CD4-positive, CD25-positive, alpha-beta regulatory T cell (primary cell): ENCODE data around the gene GPALPP1. TPM values are rescaled to one million over a fixed set of nuclear protein-coding genes. Genes with fewer than 3 reads are reported as not detected.

Experiments
- ATAC-seq, 2 donors: fragments of 150-1000 bp; cut with Tn5 transposase; one replicate each; pipeline ENCODE4 v1.10.0; 2021; ENCODE audit warnings: low read depth in 2 of 2, moderate number of reproducible peaks in 2 of 2, moderate library complexity in 1 of 2
- DNase-seq, 3 donors: peaks; one replicate each; pipeline versions ENCODE4 v3.0.0 to v3.0.0-alpha.2; 2012 to 2022; ENCODE audit warnings: mixed read lengths in 1 of 3
- H3K27ac ChIP-seq: one replicate; pipeline ENCODE4 v1.7.0; 2013; ENCODE audit warnings: mild to moderate bottlenecking, low read length; ENCODE audit not compliant: insufficient read depth, poor library complexity, severe bottlenecking
- H3K27me3 ChIP-seq: one replicate; pipeline ENCODE4 v1.7.0; 2013; ENCODE audit warnings: low read length; ENCODE audit not compliant: control insufficient read depth, insufficient read depth
- H3K36me3 ChIP-seq: one replicate; pipeline ENCODE4 v1.7.0; 2013; ENCODE audit warnings: mild to moderate bottlenecking, low read length, moderate library complexity; ENCODE audit not compliant: control insufficient read depth, insufficient read depth
- H3K4me1 ChIP-seq: 2 replicates; pipeline ENCODE4 v1.7.0; 2013; ENCODE audit warnings: mild to moderate bottlenecking, low read length; ENCODE audit not compliant: insufficient read depth, control insufficient read depth, poor library complexity, severe bottlenecking
- H3K4me3 ChIP-seq: one replicate; pipeline ENCODE4 v1.7.0; 2013; ENCODE audit warnings: low read depth, mild to moderate bottlenecking, low read length, moderate library complexity
- H3K9me3 ChIP-seq, 2 experiments: 1 replicate in 1 of 2; 2 replicates in 1 of 2; pipeline ENCODE4 v1.7.0; 2013; ENCODE audit warnings: low read length in 2 of 2, mild to moderate bottlenecking in 1 of 2, moderate library complexity in 1 of 2; ENCODE audit not compliant: control insufficient read depth in 2 of 2
- H3K27ac Mint-ChIP-seq, 3 donors: one replicate each; pipeline ENCODE4 v1.8.0; 2020 to 2022; ENCODE audit warnings: mild to moderate bottlenecking in 3 of 3, mixed read lengths in 3 of 3, moderate library complexity in 2 of 3
- H3K27me3 Mint-ChIP-seq: one replicate; pipeline ENCODE4 v1.8.0; 2022; ENCODE audit warnings: mild to moderate bottlenecking, mixed read lengths
- H3K36me3 Mint-ChIP-seq: one replicate; pipeline ENCODE4 v1.8.0; 2020; ENCODE audit warnings: mixed read lengths
- H3K4me1 Mint-ChIP-seq, 4 donors: one replicate each; pipeline ENCODE4 v1.8.0; 2020 to 2022; ENCODE audit warnings: mixed read lengths in 4 of 4, mild to moderate bottlenecking in 1 of 4
- H3K4me3 Mint-ChIP-seq, 4 donors: one replicate each; pipeline ENCODE4 v1.8.0; 2020 to 2022; ENCODE audit warnings: mild to moderate bottlenecking in 4 of 4, mixed read lengths in 4 of 4, moderate library complexity in 3 of 4
- H3K9me3 Mint-ChIP-seq, 7 donors: one replicate each; pipeline ENCODE4 v1.8.0; 2020 to 2022; ENCODE audit warnings: mixed read lengths in 7 of 7, mild to moderate bottlenecking in 3 of 7, moderate library complexity in 2 of 7
- polyA plus RNA-seq, 4 donors: library from polyadenylated mRNA; unstranded; fragments of 300-500 nt; fragmentation: Illumina TruSeq; gene quantifications; one replicate each; pipeline ENCODE4 v1.2.3, GENCODE V29; 2021
- total RNA-seq: library from RNA; stranded (reverse); gene quantifications from one replicate; pipeline ENCODE4 v1.2.3, GENCODE V29; 2022

The GPALPP1 gene
- total and polyA plus RNA-seq, 5 donors from 2014 or later, result 18.1 to 31.1 (median 19.5) TPM

DNA sequence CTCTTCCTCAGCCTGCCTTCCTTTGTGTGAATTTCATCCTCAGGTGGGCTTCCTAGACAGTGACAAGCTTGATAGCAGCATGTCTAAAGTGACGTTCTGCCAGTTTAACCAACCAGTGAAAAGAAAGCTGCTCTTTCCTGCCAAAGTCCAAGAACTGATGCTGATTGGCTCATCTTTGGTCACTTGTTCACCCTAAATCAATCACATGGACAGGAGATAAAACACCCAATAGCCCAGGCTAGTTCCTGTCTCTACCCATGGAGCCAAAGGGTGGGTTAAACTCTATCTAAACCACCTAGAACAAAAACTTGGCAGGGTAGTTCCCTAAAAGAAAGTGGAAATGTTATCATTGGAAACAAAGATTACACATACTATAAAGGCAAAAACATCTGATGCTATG, 50.8 kb downstream of the GPALPP1 start:
- Histone ChIP-seq H3K4me3 (no peak overlapping the region), H3K9me3 (no peaks in the 10 kb centered on the region), H3K4me1 (no peaks in the 10 kb centered on the region), H3K27me3 (no peaks in the 10 kb centered on the region), H3K27ac (no peak overlapping the region), H3K36me3 (peaks cover 4% of the 10 kb centered on the region)
- Mint-ChIP-seq H3K27me3 (peaks cover 5% of the 10 kb centered on the region), H3K27ac (peak overlapping the region in 2 of 3 donors; percentile 28 to 40), H3K4me3 (no peak overlapping the region), H3K36me3 (peaks cover 5% of the 10 kb centered on the region), H3K9me3 (no peaks in the 10 kb centered on the region), H3K4me1 (peaks cover 0 to 6% (median 3%) of the 10 kb centered on the region in 4 donors)
- ATAC-seq (no peak), DNase-seq (no peak)

DNA sequence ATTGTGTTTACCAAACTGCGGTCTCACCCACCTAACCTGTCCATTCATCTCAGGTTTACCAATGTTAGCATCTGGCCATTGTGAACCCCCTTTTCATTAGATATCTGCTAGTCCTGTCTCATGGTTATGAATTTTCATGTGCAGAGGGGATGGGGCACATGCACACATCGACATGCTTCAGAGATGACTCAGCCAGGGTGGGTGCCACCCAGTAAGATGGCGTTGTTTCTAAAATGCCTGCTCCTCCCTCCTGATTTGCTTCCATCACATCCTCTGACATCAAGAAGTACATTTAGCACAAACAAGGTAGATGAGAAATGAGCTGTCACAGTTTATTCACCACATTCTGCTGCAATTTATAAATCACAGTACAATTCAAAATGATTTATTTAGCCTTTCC, 51.3 kb downstream of the GPALPP1 start:
- peaks cover 5% of the 10 kb centered on the region for H3K36me3 Mint-ChIP-seq
- peaks cover 0 to 6% (median 3%) of the 10 kb centered on the region in 4 donors for H3K4me1 Mint-ChIP-seq
- H3K4me3 ChIP-seq, result no peak overlapping the region
- H3K27me3 Mint-ChIP-seq, result peaks cover 5% of the 10 kb centered on the region
- no peak overlapping the region for H3K27ac ChIP-seq
- H3K4me1 ChIP-seq, result no peaks in the 10 kb centered on the region
- no peaks in the 10 kb centered on the region for H3K9me3 Mint-ChIP-seq
- no peaks in the 10 kb centered on the region for H3K9me3 ChIP-seq
- H3K27me3 ChIP-seq, result no peaks in the 10 kb centered on the region
- H3K36me3 ChIP-seq, result peaks cover 4% of the 10 kb centered on the region
- no peak overlapping the region for H3K4me3 Mint-ChIP-seq
- H3K27ac Mint-ChIP-seq, result peak overlapping the region in 2 of 3 donors; percentile 28 to 40
- DNase-seq, result peak in 2 of 3 donors; percentile 23 to 67
- ATAC-seq, result peak; percentile 73 to 85

DNA sequence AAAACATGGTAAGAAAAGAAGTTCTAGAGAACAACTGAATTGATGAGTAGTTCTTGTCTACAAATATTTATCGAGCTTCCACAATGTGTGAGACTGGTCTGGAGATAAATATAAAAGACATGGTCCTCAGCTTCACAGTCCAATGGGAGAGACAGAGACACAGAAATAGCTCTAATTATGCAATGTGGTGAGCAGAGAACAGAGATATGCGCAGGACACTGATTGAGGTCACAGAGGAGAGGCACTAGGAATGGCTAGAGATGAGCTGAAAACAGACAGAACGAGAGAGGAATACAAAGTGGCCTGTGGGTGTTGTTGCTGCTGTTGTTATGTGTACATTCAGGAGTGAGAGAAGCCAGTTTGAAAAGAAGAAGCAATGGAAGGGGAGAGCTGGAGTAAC, 53.2 kb downstream of the GPALPP1 start:
- Mint-ChIP-seq H3K4me3 (no peak overlapping the region), H3K27me3 (peaks cover 11% of the 10 kb centered on the region), H3K36me3 (no peaks in the 10 kb centered on the region)

DNA sequence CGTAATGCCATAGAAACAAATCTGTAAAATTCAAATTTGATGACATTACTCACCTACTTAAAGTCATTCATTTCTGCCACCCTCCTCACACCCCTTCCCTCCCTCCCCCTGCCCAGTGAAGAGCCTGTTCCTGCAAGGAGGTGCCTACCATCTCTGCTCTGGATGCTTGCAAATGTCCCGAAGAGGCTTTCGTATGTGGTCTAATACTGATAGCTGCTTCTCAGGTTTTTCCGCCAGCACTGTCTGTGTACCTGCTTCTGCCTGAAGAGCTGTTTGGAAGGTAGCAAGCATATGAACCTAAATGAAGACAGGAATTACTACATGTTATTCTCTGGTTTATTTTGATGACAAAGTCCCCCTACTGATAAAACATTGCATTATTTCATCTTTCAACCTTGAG, 57.1 kb downstream of the GPALPP1 start:
- peaks cover 9% of the 10 kb centered on the region for H3K4me1 ChIP-seq
- Mint-ChIP-seq H3K27me3 (peaks cover 12% of the 10 kb centered on the region), H3K4me1 (peaks cover 4 to 12% (median 10%) of the 10 kb centered on the region in 4 donors), H3K4me3 (peak overlapping the region in 2 of 4 donors; percentile 81 to 82), H3K36me3 (no peaks in the 10 kb centered on the region), H3K9me3 (no peaks in the 10 kb centered on the region), H3K27ac (no peak overlapping the region)
- no peak overlapping the region for H3K27ac ChIP-seq
- peaks cover 4% of the 10 kb centered on the region for H3K27me3 ChIP-seq
- H3K36me3 ChIP-seq, result no peaks in the 10 kb centered on the region
- H3K9me3 ChIP-seq, result no peaks in the 10 kb centered on the region
- DNase-seq (no peak), ATAC-seq (no peak)
- H3K4me3 ChIP-seq, result peak overlapping the region; percentile 13

More for the DNA sequence above, 53.2 kb downstream of the GPALPP1 start:
- no peak for DNase-seq
- no peak overlapping the region for H3K27ac ChIP-seq
- no peak for ATAC-seq
- H3K27ac Mint-ChIP-seq, result peak overlapping the region in 1 of 3 donors; percentile 1
- peaks cover 4 to 11% (median 8%) of the 10 kb centered on the region in 4 donors for H3K4me1 Mint-ChIP-seq
- no peak overlapping the region for H3K4me3 ChIP-seq
- peaks cover 4% of the 10 kb centered on the region for H3K27me3 ChIP-seq
- H3K36me3 ChIP-seq, result no peaks in the 10 kb centered on the region
- H3K9me3 Mint-ChIP-seq, result no peaks in the 10 kb centered on the region
- peaks cover 9% of the 10 kb centered on the region for H3K4me1 ChIP-seq
- H3K9me3 ChIP-seq, result no peaks in the 10 kb centered on the region

DNA sequence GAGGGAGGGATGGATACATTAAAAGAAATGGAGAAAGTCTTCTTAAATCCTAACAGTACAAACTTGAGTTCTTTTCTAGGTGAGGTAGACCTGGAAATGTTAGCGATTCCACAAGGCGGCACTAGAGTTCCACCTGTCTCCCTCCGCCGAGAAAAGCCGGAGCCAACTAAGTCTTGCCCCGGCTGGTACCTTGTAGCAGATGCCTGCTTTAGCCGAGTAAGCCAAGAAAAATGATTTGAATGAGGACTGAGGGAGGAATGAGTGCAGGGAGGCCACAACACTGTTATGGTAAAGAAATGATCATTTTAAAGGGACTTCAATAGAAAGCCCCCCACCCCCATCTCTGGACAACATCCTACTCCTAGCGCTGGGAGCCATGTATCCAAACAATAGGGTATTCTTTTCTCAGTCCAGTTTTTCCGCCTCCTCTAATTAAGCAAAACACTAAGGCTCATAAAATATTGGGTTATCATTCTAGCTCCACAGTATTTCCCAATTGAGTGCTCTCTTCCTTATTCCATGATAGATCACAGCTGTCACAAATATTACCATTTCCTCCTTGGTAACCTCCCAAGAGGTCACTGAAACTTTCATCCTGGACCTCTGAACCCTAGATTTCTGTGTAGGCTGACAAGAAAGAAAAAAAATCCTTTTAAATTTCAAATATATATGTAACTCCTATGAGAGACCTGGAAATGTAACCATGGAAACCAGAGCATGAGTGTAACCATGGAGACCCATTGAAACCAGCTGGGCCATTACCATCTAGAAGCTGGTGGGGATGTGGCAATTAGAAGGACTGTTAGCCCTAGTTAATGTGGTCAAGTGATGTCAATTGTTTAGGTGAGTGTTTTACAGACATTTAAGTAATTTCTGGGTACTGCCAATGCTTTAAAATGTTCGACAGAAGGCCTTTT, 58.3 kb downstream of the GPALPP1 start:
- DNase-seq (peak; percentile 59 to 87 (median 80)), ATAC-seq (peak; percentile 88 to 92)
- Mint-ChIP-seq H3K4me3 (peak overlapping the region; percentile 37 to 90 (median 82)), H3K4me1 (peaks cover 4 to 12% (median 10%) of the 10 kb centered on the region in 4 donors), H3K27ac (peak overlapping the region in 1 of 3 donors; percentile 63), H3K27me3 (peaks cover 9% of the 10 kb centered on the region), H3K9me3 (no peaks in the 10 kb centered on the region), H3K36me3 (no peaks in the 10 kb centered on the region)
- H3K4me3 ChIP-seq, result peak overlapping the region; percentile 76
- H3K4me1 ChIP-seq, result peaks cover 9% of the 10 kb centered on the region
- H3K27ac ChIP-seq, result no peak overlapping the region
- no peaks in the 10 kb centered on the region for H3K36me3 ChIP-seq
- H3K9me3 ChIP-seq, result no peaks in the 10 kb centered on the region
- peaks cover 4% of the 10 kb centered on the region for H3K27me3 ChIP-seq

DNA sequence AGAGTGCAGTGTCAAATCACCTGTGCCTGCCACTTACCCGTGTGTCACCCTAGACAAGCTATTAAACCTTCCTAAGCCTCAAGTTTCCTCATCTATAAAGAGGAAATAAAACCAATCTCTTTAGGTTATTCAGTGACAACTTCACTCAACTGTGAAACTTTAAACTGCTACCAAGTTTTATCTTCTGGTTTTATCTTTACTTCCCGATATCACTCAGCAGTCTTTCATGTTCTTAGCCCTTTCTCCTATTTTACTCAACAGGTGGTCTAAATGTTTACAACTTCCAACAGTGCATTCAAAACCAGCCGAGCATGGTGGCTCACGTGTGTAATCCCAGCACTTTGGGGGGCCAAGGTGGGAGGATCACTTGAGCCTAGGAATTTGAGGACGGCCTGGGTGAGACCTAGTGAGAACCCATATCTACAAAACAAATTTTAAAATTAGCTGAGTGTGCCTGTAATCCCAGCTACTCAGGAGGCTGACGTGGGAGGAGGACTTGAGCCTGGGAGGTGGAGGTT, 59.6 kb downstream of the GPALPP1 start:
- DNase-seq, result peak in 1 of 3 donors; percentile 23
- Histone ChIP-seq H3K36me3 (no peaks in the 10 kb centered on the region), H3K4me1 (peaks cover 9% of the 10 kb centered on the region), H3K9me3 (no peaks in the 10 kb centered on the region), H3K27ac (no peak overlapping the region), H3K27me3 (peaks cover 4% of the 10 kb centered on the region), H3K4me3 (no peak overlapping the region)
- H3K27ac Mint-ChIP-seq, result peak overlapping the region in 2 of 3 donors; percentile 8 to 46
- no peak overlapping the region for H3K4me3 Mint-ChIP-seq
- H3K27me3 Mint-ChIP-seq, result peaks cover 7% of the 10 kb centered on the region
- H3K4me1 Mint-ChIP-seq, result peaks cover 4 to 12% (median 10%) of the 10 kb centered on the region in 4 donors
- H3K36me3 Mint-ChIP-seq, result no peaks in the 10 kb centered on the region
- no peak for ATAC-seq
- H3K9me3 Mint-ChIP-seq, result no peaks in the 10 kb centered on the region

DNA sequence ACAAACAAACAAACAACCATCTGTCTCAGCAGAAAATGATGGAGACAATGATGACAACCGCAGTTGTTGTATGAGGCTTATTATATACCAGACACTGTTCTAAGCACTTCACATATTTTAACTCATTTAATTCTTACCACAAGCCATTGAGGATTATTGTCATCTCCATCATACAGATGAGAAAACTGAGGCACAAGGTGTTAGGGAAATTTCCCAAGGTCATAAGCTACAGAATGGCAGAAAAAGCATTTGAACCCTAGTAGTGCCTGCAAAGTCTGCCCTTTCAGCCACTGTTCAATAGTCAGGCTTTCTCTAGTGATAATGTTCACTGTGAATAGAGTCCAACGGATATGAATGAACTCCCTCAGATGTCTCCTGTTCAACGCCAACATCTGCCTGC, 60.1 kb downstream of the GPALPP1 start:
- no peaks in the 10 kb centered on the region for H3K36me3 ChIP-seq
- no peak for ATAC-seq
- peaks cover 9% of the 10 kb centered on the region for H3K4me1 ChIP-seq
- Mint-ChIP-seq H3K4me1 (peaks cover 4 to 12% (median 10%) of the 10 kb centered on the region in 4 donors), H3K4me3 (no peak overlapping the region), H3K27ac (peak overlapping the region in 1 of 3 donors; percentile 36), H3K9me3 (no peaks in the 10 kb centered on the region), H3K36me3 (no peaks in the 10 kb centered on the region), H3K27me3 (peaks cover 7% of the 10 kb centered on the region)
- no peak overlapping the region for H3K4me3 ChIP-seq
- no peaks in the 10 kb centered on the region for H3K9me3 ChIP-seq
- peaks cover 4% of the 10 kb centered on the region for H3K27me3 ChIP-seq
- no peak overlapping the region for H3K27ac ChIP-seq
- DNase-seq, result no peak
